A549 (cell line): ENCODE results near the gene ZNF491.
"Not testable (repeated sequence)": the region's sequence is repeated elsewhere in the genome, so short reads cannot be mapped to it uniquely, and the experiment has no call there.

Source experiments
- CEBPB ChIP-seq, 2 experiments: fragments of >200 bp in 1 of 2; sonication (Bioruptor Twin) in 1 of 2; formaldehyde crosslinking in 1 of 2; IDR thresholded peaks; 2 replicates each; pipeline ENCODE4 v1.6.1; 2012 to 2016
- CHD4 ChIP-seq: fragments of 200-600 bp; sonication (generic); IDR thresholded peaks from 2 replicates; pipeline ENCODE4 v1.6.1; 2016; ENCODE audit warnings: antibody characterized with exemption, mild to moderate bottlenecking, borderline replicate concordance
- CTCF ChIP-seq: fragments of >200 bp; sonication (Bioruptor Twin); formaldehyde crosslinking; IDR thresholded peaks from 3 replicates; pipeline ENCODE4 v1.5.1; 2016
- EP300 ChIP-seq, 2 experiments: fragments of >200 bp; sonication (Bioruptor Twin); formaldehyde crosslinking; IDR thresholded peaks; 2 replicates in 1 of 2; 3 replicates in 1 of 2; pipeline ENCODE4 v1.6.1; 2016 to 2017
- ESRRA ChIP-seq: fragments of 150-350 bp; IDR thresholded peaks from 2 replicates; pipeline ENCODE4 v1.6.1; 2014; ENCODE audit warnings: mild to moderate bottlenecking, low read length, borderline replicate concordance
- HDAC2 ChIP-seq: fragments of 200-600 bp; sonication (generic); IDR thresholded peaks from 2 replicates; pipeline ENCODE4 v1.6.1; 2016
- HEYL ChIP-seq: fragments of 250-450 bp; sonication (Bioruptor Pico); IDR thresholded peaks from 2 replicates; pipeline ENCODE4 v1.8.0; 2021; ENCODE audit warnings: mild to moderate bottlenecking, moderate library complexity
- MAFK ChIP-seq: fragments of 450-650 bp; IDR thresholded peaks from 2 replicates; pipeline ENCODE4 v1.6.1; 2014; ENCODE audit not compliant: partially characterized antibody
- POLR2A ChIP-seq: IDR thresholded peaks from 2 replicates; pipeline ENCODE4 v1.6.1; 2012; ENCODE audit warnings: mild to moderate bottlenecking, low read length
- RCOR1 ChIP-seq: fragments of 150-350 bp; IDR thresholded peaks from 2 replicates; pipeline ENCODE4 v1.6.1; 2014; ENCODE audit warnings: antibody characterized with exemption, low read length, low read depth
- SMC3 ChIP-seq: fragments of >200 bp; sonication (Bioruptor Twin); formaldehyde crosslinking; IDR thresholded peaks from 3 replicates; pipeline ENCODE4 v1.6.1; 2018; ENCODE audit warnings: inconsistent platforms
- TP53 ChIP-seq: fragments of 250-450 bp; sonication (Bioruptor Pico); IDR thresholded peaks from 2 replicates; pipeline ENCODE4 v1.5.0; 2021; ENCODE audit warnings: mild to moderate bottlenecking, moderate library complexity
- USF2 ChIP-seq: fragments of 450-650 bp; IDR thresholded peaks from 2 replicates; pipeline ENCODE4 v1.6.1; 2014; ENCODE audit warnings: antibody characterized with exemption
- TF ChIP-seq, protein P1 (sequence below): IDR thresholded peaks from 2 replicates; pipeline ENCODE4 v1.6.1; 2012

DNA sequence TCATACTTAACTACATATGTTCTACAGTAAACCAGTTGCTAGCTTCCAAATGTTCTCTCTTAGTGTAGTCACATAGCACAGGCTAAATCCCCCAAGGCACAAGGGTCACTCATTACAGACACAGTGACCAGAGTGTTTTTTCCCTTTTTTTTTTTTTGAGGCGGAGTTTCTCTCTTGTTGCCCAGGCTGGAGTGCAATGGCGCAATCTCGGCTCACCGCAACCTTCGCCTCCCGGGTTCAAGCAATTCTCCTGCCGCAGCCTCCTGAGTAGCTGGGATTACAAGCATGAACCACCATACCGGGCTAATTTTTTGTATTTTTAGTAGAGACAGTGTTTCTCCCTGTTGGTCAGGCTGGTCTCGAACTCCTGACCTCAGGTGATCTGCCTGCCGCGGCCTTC lies 21.7 kb upstream of the ZNF491 start:
- TF ChIP-seq USF2; POLR2A; CTCF; CEBPB (IDR thresholded peaks at IDR 0.05); CHD4; HDAC2; TP53 (CRISPR knock-in tag); HEYL (CRISPR knock-in tag); MAFK; EP300 (IDR thresholded peaks at IDR 0.05); RCOR1; ESRRA; SMC3: not testable (repeated sequence)
- TF ChIP-seq, protein P1, sequence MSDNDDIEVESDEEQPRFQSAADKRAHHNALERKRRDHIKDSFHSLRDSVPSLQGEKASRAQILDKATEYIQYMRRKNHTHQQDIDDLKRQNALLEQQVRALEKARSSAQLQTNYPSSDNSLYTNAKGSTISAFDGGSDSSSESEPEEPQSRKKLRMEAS = not testable (repeated sequence)
